A673 (cell line): ENCODE data around the gene FAM83G. TPM values are rescaled to one million over a fixed set of nuclear protein-coding genes. Genes with fewer than 3 reads are reported as not detected.
A peak's percentile ranks its signal among the peaks of the same experiment; 100 is the strongest.
"Not testable (repeated sequence)": the region's sequence is repeated elsewhere in the genome, so short reads cannot be mapped to it uniquely, and the experiment has no call there.

Source experiments
- BruUV-seq: library from RNA; stranded (reverse); fragments of 400-500 nt; replicated peaks from 2 replicates; lab custom pipeline; 2021; lab: Mats Ljungman, UMichigan
- CTCF ChIA-PET: fragments of 300-600 bp; sonication (Branson Sonifier 250); formaldehyde crosslinking; loops from one replicate; lab custom pipeline; 2022; ENCODE audit warnings: antibody characterized with exemption; lab: Charles Lee
- POLR2A ChIA-PET: fragments of 300-600 bp; sonication (Branson Sonifier 250); formaldehyde crosslinking; loops from one replicate; lab custom pipeline; 2022; ENCODE audit warnings: antibody characterized with exemption; ENCODE audit not compliant: low non-redundant PET; lab: Charles Lee
- DNase-seq: peaks from one replicate; pipeline ENCODE4 v3.0.0-alpha.2; 2015; ENCODE audit warnings: low spot score
- H3K27ac ChIP-seq: fragments of 200-600 bp; sonication (generic); 2 replicates; pipeline ENCODE4 v1.5.1; 2016; ENCODE audit warnings: mixed run types, low read depth, mild to moderate bottlenecking, mixed read lengths, antibody characterized with exemption, low read length; ENCODE audit not compliant: poor library complexity, severe bottlenecking
- H3K27me3 ChIP-seq: fragments of 200-600 bp; sonication (generic); replicated peaks from 2 replicates; pipeline ENCODE4 v1.6.1; 2017; ENCODE audit warnings: mixed run types, low read depth, mild to moderate bottlenecking, mixed read lengths, antibody characterized with exemption, low read length; ENCODE audit not compliant: insufficient read depth, poor library complexity
- H3K36me3 ChIP-seq: fragments of 200-600 bp; sonication (generic); 2 replicates; pipeline ENCODE4 v1.6.1; 2016; ENCODE audit warnings: mixed run types, mild to moderate bottlenecking, mixed read lengths, antibody characterized with exemption, low read length; ENCODE audit not compliant: insufficient read depth, poor library complexity, severe bottlenecking
- H3K4me1 ChIP-seq: fragments of 200-600 bp; sonication (generic); 2 replicates; pipeline ENCODE4 v1.6.1; 2017; ENCODE audit warnings: mixed run types, mild to moderate bottlenecking, mixed read lengths, antibody characterized with exemption, low read length; ENCODE audit not compliant: insufficient read depth, poor library complexity, severe bottlenecking
- H3K4me3 ChIP-seq: fragments of 200-600 bp; sonication (generic); 2 replicates; pipeline ENCODE4 v1.5.1; 2016; ENCODE audit warnings: low read depth, mixed run types, mild to moderate bottlenecking, mixed read lengths, low read length; ENCODE audit not compliant: poor library complexity, severe bottlenecking
- H3K9me3 ChIP-seq: fragments of 200-600 bp; sonication (generic); 2 replicates; pipeline ENCODE4 v1.6.1; 2016; ENCODE audit warnings: mixed run types, low read depth, mild to moderate bottlenecking, mixed read lengths, antibody characterized with exemption, low read length; ENCODE audit not compliant: poor library complexity, severe bottlenecking
- CTCF ChIP-seq: fragments of 300-800, 200-600 bp; sonication (generic); conservative IDR thresholded peaks from 2 replicates; pipeline ENCODE4 v1.5.1; 2017; ENCODE audit warnings: low read depth, mild to moderate bottlenecking, antibody characterized with exemption, low read length, moderate library complexity, mixed read lengths
- EZH2 ChIP-seq: fragments of 200-600 bp; sonication (generic); IDR thresholded peaks from 2 replicates; pipeline ENCODE4 v1.6.1; 2017; ENCODE audit warnings: borderline replicate concordance, low read depth, mild to moderate bottlenecking, mixed read lengths, antibody characterized with exemption, low read length; ENCODE audit not compliant: poor library complexity, severe bottlenecking
- intact Hi-C: fragments of 100-400 bp; cut with micrococcal nuclease; formaldehyde crosslinking; loops from one replicate; pipeline ENCODE4 v1.10.0; 2022; ENCODE audit not compliant: unreplicated experiment
- total RNA-seq: library from RNA; stranded (reverse); gene quantifications from 2 replicates; pipeline ENCODE4 v1.2.3, GENCODE V29; 2021

The FAM83G gene
- total RNA-seq, 1 experiment from 2014 or later, result 12.4 TPM

GRCh38 chr17:19022128-19022527 lies 17.6 kb upstream of the FAM83G start:
- no peaks in the 10 kb centered on the region for H3K9me3 ChIP-seq
- no peaks in the 10 kb centered on the region for H3K27me3 ChIP-seq
- no peak overlapping the region for H3K4me3 ChIP-seq
- intact Hi-C loops, result no loop called here
- ChIA-PET POLR2A (no interaction called here), CTCF (no interaction called here)
- no peak overlapping the region for H3K27ac ChIP-seq
- DNase-seq, result no peak
- BruUV-seq, result no TSS peak
- no peaks in the 10 kb centered on the region for H3K36me3 ChIP-seq
- no peaks in the 10 kb centered on the region for H3K4me1 ChIP-seq
- TF ChIP-seq CTCF (no peak), EZH2 (no peak)

- H3K4me3 ChIP-seq, result no peak overlapping the region
- intact Hi-C loops, result no loop called here
- H3K9me3 ChIP-seq, result no peaks in the 10 kb centered on the region
- BruUV-seq, result no TSS peak
- H3K27me3 ChIP-seq, result no peaks in the 10 kb centered on the region
- CTCF ChIA-PET, result no interaction called here
- peak; percentile 36 for DNase-seq
- H3K27ac ChIP-seq, result no peak overlapping the region
- no peak for TF ChIP-seq CTCF
- no peak for TF ChIP-seq EZH2
- POLR2A ChIA-PET, result no interaction called here
- no peaks in the 10 kb centered on the region for H3K4me1 ChIP-seq
- H3K36me3 ChIP-seq, result no peaks in the 10 kb centered on the region
Measured at GRCh38 chr17:19021622-19022083, 17.1 kb upstream of the FAM83G start.

GRCh38 chr17:19021011-19021621 lies 16.6 kb upstream of the FAM83G start:
- H3K9me3 ChIP-seq, intact Hi-C loops, H3K27me3 ChIP-seq, H3K36me3 ChIP-seq, H3K27ac ChIP-seq, BruUV-seq, H3K4me1 ChIP-seq, H3K4me3 ChIP-seq, DNase-seq, CTCF ChIA-PET, POLR2A ChIA-PET: not testable (repeated sequence)

- Histone ChIP-seq H3K36me3 (no peaks in the 10 kb centered on the region), H3K27ac (no peak overlapping the region), H3K9me3 (no peaks in the 10 kb centered on the region), H3K27me3 (no peaks in the 10 kb centered on the region), H3K4me1 (no peaks in the 10 kb centered on the region), H3K4me3 (no peak overlapping the region)
- no peak for DNase-seq
- BruUV-seq, result no TSS peak
- intact Hi-C loops, result no loop called here
- ChIA-PET CTCF (no interaction called here), POLR2A (no interaction called here)
- no peak for TF ChIP-seq CTCF
- no peak for TF ChIP-seq EZH2
Measured at GRCh38 chr17:19020016-19020415, 15.5 kb upstream of the FAM83G start.
